PFSK-1 (cell line): ENCODE measurements around the gene ST7.

Source experiments
- POLR2AphosphoS5 ChIP-seq: IDR thresholded peaks from 2 replicates; pipeline ENCODE4 v1.6.1; 2012; ENCODE audit warnings: low read depth, mild to moderate bottlenecking, control low read depth, low read length, moderate library complexity
- SIN3A ChIP-seq: IDR thresholded peaks from 2 replicates; pipeline ENCODE4 v1.6.1; 2012; ENCODE audit warnings: mild to moderate bottlenecking, low read length, moderate library complexity, borderline replicate concordance; ENCODE audit not compliant: insufficient read depth
- TAF1 ChIP-seq: IDR thresholded peaks from 2 replicates; pipeline ENCODE4 v1.6.1; 2012; ENCODE audit warnings: low read length, control low read depth, borderline replicate concordance; ENCODE audit not compliant: insufficient read depth
- TF ChIP-seq, protein P1 (sequence below), 2 experiments: IDR thresholded peaks; 2 replicates each; pipeline versions ENCODE4 v1.6.1 to v1.8.0; 2011 to 2012; ENCODE audit warnings: low read depth in 2 of 2, low read length in 2 of 2, control low read depth in 1 of 2, inconsistent platforms in 1 of 2, mild to moderate bottlenecking in 1 of 2, moderate library complexity in 1 of 2; ENCODE audit not compliant: insufficient read depth in 1 of 2

DNA sequence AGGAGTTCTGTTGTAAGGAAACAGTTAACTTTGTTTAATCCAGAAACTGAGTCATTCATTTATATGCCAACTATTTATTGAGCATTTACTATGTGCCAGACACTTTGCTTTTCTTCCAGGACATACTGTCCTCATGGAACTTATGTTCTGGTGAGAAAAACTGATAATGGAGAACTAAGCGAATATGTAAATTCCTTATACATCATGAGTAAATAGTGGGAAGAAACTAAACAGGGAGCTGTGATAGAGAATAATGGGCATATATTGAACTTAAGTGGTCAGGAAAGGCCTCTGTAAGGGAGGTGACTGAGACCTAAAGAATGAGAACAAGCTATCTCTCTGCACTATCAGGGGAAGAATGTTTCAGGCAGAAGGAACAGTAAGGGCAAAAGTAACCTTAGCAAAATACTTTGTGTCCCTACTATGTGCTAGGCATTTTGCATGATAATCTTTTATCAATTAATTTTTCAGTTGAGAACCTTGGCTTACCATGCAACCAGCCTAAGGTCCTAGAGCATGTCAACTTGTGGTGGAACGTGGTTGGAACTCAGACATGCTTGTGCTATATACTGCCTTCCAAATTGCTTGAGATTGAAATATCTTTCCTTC, 45.4 kb downstream of the ST7 start:
- TF ChIP-seq POLR2AphosphoS5 (no peak), SIN3A (no peak), TAF1 (no peak)
- TF ChIP-seq, protein P1, sequence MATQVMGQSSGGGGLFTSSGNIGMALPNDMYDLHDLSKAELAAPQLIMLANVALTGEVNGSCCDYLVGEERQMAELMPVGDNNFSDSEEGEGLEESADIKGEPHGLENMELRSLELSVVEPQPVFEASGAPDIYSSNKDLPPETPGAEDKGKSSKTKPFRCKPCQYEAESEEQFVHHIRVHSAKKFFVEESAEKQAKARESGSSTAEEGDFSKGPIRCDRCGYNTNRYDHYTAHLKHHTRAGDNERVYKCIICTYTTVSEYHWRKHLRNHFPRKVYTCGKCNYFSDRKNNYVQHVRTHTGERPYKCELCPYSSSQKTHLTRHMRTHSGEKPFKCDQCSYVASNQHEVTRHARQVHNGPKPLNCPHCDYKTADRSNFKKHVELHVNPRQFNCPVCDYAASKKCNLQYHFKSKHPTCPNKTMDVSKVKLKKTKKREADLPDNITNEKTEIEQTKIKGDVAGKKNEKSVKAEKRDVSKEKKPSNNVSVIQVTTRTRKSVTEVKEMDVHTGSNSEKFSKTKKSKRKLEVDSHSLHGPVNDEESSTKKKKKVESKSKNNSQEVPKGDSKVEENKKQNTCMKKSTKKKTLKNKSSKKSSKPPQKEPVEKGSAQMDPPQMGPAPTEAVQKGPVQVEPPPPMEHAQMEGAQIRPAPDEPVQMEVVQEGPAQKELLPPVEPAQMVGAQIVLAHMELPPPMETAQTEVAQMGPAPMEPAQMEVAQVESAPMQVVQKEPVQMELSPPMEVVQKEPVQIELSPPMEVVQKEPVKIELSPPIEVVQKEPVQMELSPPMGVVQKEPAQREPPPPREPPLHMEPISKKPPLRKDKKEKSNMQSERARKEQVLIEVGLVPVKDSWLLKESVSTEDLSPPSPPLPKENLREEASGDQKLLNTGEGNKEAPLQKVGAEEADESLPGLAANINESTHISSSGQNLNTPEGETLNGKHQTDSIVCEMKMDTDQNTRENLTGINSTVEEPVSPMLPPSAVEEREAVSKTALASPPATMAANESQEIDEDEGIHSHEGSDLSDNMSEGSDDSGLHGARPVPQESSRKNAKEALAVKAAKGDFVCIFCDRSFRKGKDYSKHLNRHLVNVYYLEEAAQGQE (IDR thresholded peaks at IDR 0.05; ENCODE audit: insufficient read depth in 1 of 2, low read depth in 2 of 2, low read length in 2 of 2): no peak
